ENCODE results near the gene FBXW8.
A peak's percentile ranks its signal among the peaks of the same experiment; 100 is the strongest.

FBXW8 gene

DNA sequence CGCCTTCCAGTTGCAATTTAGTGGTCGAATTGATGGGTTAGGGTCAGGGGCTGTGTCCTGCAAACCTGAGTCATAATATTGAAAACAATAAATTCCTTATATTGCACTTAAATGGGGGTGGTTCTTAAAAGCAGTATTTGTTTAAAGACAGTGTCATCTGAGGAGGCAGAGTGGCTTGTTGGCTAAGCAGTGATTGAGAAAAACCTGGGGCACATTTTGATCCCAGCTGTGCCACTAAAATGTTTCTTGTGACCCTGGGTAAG, 48.4 kb downstream of the FBXW8 start:
- Histone ChIP-seq H3K9me3 (replicated peaks; ENCODE audit: insufficient read depth, low read length) (no peaks in the 10 kb centered on the region), H3F3A (ENCODE audit: insufficient read depth, low read length) (peaks cover 12% of the 10 kb centered on the region; the same call in 1 of the 2 replicates), H3K9ac (ENCODE audit: low read length) (no peak overlapping the region), H3K4me1 (ENCODE audit: low read length) (peaks cover 42% of the 10 kb centered on the region), H3K27ac (ENCODE audit: low read length) (no peak overlapping the region), H3K79me2 (ENCODE audit: low read length) (peaks cover 10% of the 10 kb centered on the region; the same call in 1 of the 2 replicates), H2AFZ (ENCODE audit: low read length) (no peak overlapping the region), H4K20me1 (ENCODE audit: insufficient read depth, low read length) (no peaks in the 10 kb centered on the region), H3K4me3 (ENCODE audit: low read length) (no peak overlapping the region), H3K27me3 (replicated peaks; ENCODE audit: insufficient read depth, low read length) (no peaks in the 10 kb centered on the region), H3K36me3 (replicated peaks; ENCODE audit: insufficient read depth, low read length) (no peaks in the 10 kb centered on the region), H3K9me2 (replicated peaks; ENCODE audit: insufficient read depth, low read length) (no peaks in the 10 kb centered on the region), H3K4me2 (ENCODE audit: low read depth, low read length) (no peak overlapping the region)
- no peak for DNase-seq
- TF ChIP-seq EZH2 (optimal IDR thresholded peaks at IDR 0.05; ENCODE audit: low read depth, low read length): no peak
- TF ChIP-seq, protein P1, sequence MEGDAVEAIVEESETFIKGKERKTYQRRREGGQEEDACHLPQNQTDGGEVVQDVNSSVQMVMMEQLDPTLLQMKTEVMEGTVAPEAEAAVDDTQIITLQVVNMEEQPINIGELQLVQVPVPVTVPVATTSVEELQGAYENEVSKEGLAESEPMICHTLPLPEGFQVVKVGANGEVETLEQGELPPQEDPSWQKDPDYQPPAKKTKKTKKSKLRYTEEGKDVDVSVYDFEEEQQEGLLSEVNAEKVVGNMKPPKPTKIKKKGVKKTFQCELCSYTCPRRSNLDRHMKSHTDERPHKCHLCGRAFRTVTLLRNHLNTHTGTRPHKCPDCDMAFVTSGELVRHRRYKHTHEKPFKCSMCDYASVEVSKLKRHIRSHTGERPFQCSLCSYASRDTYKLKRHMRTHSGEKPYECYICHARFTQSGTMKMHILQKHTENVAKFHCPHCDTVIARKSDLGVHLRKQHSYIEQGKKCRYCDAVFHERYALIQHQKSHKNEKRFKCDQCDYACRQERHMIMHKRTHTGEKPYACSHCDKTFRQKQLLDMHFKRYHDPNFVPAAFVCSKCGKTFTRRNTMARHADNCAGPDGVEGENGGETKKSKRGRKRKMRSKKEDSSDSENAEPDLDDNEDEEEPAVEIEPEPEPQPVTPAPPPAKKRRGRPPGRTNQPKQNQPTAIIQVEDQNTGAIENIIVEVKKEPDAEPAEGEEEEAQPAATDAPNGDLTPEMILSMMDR (IDR thresholded peaks at IDR 0.05; ENCODE audit: low read length): no peak

DNA sequence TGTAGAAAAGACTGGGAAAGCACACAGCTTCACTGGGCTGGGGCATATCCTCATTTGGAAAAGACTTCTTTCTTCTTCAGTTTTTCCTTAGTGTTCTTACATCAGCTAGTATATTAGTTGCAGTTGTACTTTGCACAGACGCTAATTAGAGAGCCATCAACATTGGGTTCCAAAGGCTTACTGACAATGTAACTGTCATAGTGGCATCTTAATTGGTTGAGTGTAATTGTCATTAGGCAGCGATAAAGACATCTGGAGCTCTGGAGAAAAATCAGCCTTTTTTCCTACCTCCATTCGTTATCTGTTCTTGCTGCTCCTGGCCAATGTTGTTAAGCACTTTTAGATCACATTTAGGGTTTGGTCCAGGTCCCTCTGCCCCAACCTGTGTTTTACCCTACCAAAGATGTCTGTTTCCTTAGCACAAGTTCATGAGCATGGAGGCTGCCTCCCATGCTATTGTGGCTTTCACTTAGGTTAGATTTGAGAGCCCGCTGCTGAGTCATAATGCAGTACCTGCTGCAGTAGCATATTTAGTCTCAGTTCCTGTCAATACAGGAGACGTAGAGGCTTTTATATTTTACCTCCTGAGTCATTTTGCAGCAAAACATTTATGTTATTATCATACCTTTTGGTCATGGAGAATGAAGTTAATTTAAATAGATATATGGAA, 49.2 kb downstream of the FBXW8 start:
- no peaks in the 10 kb centered on the region for H3K9me3 ChIP-seq (replicated peaks; ENCODE audit: insufficient read depth, low read length)
- H3K9ac ChIP-seq (ENCODE audit: low read length): no peak overlapping the region
- peak overlapping the region; percentile 71 for H3K27ac ChIP-seq (ENCODE audit: low read length)
- no peak for TF ChIP-seq EZH2phosphoT487 (IDR thresholded peaks at IDR 0.05; ENCODE audit: low read length)
- TF ChIP-seq, protein P1 (IDR thresholded peaks at IDR 0.05; ENCODE audit: low read length): no peak
- TF ChIP-seq EZH2 (optimal IDR thresholded peaks at IDR 0.05; ENCODE audit: low read depth, low read length): no peak
- H4K20me1 ChIP-seq (ENCODE audit: insufficient read depth, low read length): no peaks in the 10 kb centered on the region
- H2AFZ ChIP-seq (ENCODE audit: low read length): no peak overlapping the region
- no peaks in the 10 kb centered on the region for H3K36me3 ChIP-seq (replicated peaks; ENCODE audit: insufficient read depth, low read length)
- H3K9me2 ChIP-seq (replicated peaks; ENCODE audit: insufficient read depth, low read length): no peaks in the 10 kb centered on the region
- DNase-seq: peak; percentile 76
- no peak overlapping the region for H3K4me3 ChIP-seq (ENCODE audit: low read length)
- peak overlapping the region; percentile 53; the same call in 1 of the 2 replicates for H3K4me2 ChIP-seq (ENCODE audit: low read depth, low read length)
- H3K79me2 ChIP-seq (ENCODE audit: low read length): peaks cover 10% of the 10 kb centered on the region; the same call in 1 of the 2 replicates
- H3K4me1 ChIP-seq (ENCODE audit: low read length): peaks cover 42% of the 10 kb centered on the region
- no peaks in the 10 kb centered on the region for H3K27me3 ChIP-seq (replicated peaks; ENCODE audit: insufficient read depth, low read length)
- peaks cover 12% of the 10 kb centered on the region; the same call in 1 of the 2 replicates for H3F3A ChIP-seq (ENCODE audit: insufficient read depth, low read length)

DNA sequence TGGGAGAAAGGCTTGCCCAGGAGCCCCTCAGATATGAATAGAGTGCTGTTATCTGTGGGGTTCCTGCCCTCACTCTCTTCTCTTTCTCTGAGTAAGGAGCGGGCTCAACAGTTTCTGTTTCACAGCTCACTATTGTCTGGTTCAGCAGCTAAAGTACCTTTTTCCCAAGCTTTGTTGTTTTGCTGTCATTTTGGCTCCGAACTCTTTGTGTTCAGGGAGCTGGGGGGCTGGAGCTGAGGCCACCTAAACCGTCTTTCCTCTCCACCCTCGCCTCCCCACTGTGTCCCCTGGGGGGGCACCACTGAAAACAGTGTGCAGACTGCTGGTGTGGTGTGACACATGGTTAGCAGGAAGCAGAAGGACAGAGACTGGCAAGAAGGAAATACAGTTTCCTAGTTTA, 51.4 kb downstream of the FBXW8 start:
- Histone ChIP-seq H3K79me2 (ENCODE audit: low read length) (peaks cover 10% of the 10 kb centered on the region; the same call in 1 of the 2 replicates), H3K9me3 (replicated peaks; ENCODE audit: insufficient read depth, low read length) (no peaks in the 10 kb centered on the region), H3F3A (ENCODE audit: insufficient read depth, low read length) (peaks cover 12% of the 10 kb centered on the region; the same call in 1 of the 2 replicates), H3K9me2 (replicated peaks; ENCODE audit: insufficient read depth, low read length) (no peaks in the 10 kb centered on the region), H4K20me1 (ENCODE audit: insufficient read depth, low read length) (no peaks in the 10 kb centered on the region), H3K27ac (ENCODE audit: low read length) (peak overlapping the region; percentile 68; the same call in 1 of the 2 replicates), H2AFZ (ENCODE audit: low read length) (0 out of 2 replicates have a peak overlapping the region, but pooled peaks have one; percentile 31), H3K27me3 (replicated peaks; ENCODE audit: insufficient read depth, low read length) (no peaks in the 10 kb centered on the region), H3K4me2 (ENCODE audit: low read depth, low read length) (peak overlapping the region; percentile 76), H3K4me3 (ENCODE audit: low read length) (peak overlapping the region; percentile 30; the same call in 1 of the 2 replicates), H3K36me3 (replicated peaks; ENCODE audit: insufficient read depth, low read length) (no peaks in the 10 kb centered on the region), H3K9ac (ENCODE audit: low read length) (peak overlapping the region; percentile 32; the same call in 1 of the 2 replicates), H3K4me1 (ENCODE audit: low read length) (peaks cover 40% of the 10 kb centered on the region)
- peak; percentile 16 for DNase-seq
- TF ChIP-seq EZH2 (optimal IDR thresholded peaks at IDR 0.05; ENCODE audit: low read depth, low read length) (no peak), EZH2phosphoT487 (IDR thresholded peaks at IDR 0.05; ENCODE audit: low read length) (no peak)
- TF ChIP-seq, protein P1 (IDR thresholded peaks at IDR 0.05; ENCODE audit: low read length): no peak

Measured in MM.1S (cell line).